SK-N-SH (cell line): ENCODE data around the gene RAD51B.

ENCODE experiments used
- CHD2 ChIP-seq: fragments of 150-350 bp; IDR thresholded peaks from 2 replicates; pipeline ENCODE4 v1.6.1; 2018; ENCODE audit warnings: low read length; ENCODE audit not compliant: partially characterized antibody
- EZH2phosphoT487 ChIP-seq: fragments of 200-600 bp; sonication (generic); IDR thresholded peaks from 2 replicates; pipeline ENCODE4 v1.6.1; 2017; ENCODE audit warnings: low read depth, mixed run types, mild to moderate bottlenecking, antibody characterized with exemption, moderate library complexity, borderline replicate concordance
- NFIC ChIP-seq: IDR thresholded peaks from 2 replicates; pipeline ENCODE4 v1.4.0; 2012; ENCODE audit warnings: borderline replicate concordance
- PBX3 ChIP-seq: IDR thresholded peaks from 2 replicates; pipeline ENCODE4; 2012
- RFX5 ChIP-seq: IDR thresholded peaks from 2 replicates; pipeline ENCODE4 v1.6.1; 2012; ENCODE audit warnings: mild to moderate bottlenecking, improper control_type of control experiment, low read length
- SIN3A ChIP-seq: IDR thresholded peaks from 2 replicates; pipeline ENCODE4 v1.6.1; 2012; ENCODE audit warnings: low read depth, mild to moderate bottlenecking, low read length, moderate library complexity, borderline replicate concordance
- USF1 ChIP-seq: IDR thresholded peaks from 2 replicates; pipeline ENCODE4 v1.4.0; 2012; ENCODE audit warnings: low read depth, borderline replicate concordance
- USF2 ChIP-seq: fragments of 150-350 bp; IDR thresholded peaks from 2 replicates; pipeline ENCODE4 v1.6.1; 2017; ENCODE audit warnings: antibody characterized with exemption, low read length, low read depth, borderline replicate concordance
- YY1 ChIP-seq: IDR thresholded peaks from 2 replicates; pipeline ENCODE4 v1.4.0; 2012; ENCODE audit warnings: low read depth, mild to moderate bottlenecking
- TF ChIP-seq, protein P1 (sequence below): fragments of 200-600 bp; sonication (generic); IDR thresholded peaks from 2 replicates; pipeline ENCODE4 v1.6.1; 2017; ENCODE audit warnings: antibody characterized with exemption, mild to moderate bottlenecking, moderate library complexity

DNA sequence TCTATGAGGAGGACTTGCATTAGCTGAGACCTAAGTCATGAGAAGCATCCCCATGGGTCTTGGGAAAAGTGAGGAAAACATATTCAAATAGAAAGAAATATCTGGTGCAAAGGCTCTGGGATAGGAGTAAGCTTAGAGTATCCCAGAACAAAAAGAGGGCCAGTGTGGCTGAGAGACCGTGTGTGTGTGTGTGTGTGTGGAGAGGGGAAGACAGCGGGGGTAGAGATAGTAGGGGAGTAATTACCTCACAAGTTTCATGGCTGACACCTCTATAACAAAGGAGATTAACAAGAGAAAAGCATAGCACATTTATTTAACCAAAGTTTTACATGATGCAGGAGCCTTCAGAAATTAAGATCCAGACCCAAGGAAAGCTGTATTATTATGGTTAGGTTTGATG lies 440.5 kb downstream of the RAD51B start:
- TF ChIP-seq, protein P1, sequence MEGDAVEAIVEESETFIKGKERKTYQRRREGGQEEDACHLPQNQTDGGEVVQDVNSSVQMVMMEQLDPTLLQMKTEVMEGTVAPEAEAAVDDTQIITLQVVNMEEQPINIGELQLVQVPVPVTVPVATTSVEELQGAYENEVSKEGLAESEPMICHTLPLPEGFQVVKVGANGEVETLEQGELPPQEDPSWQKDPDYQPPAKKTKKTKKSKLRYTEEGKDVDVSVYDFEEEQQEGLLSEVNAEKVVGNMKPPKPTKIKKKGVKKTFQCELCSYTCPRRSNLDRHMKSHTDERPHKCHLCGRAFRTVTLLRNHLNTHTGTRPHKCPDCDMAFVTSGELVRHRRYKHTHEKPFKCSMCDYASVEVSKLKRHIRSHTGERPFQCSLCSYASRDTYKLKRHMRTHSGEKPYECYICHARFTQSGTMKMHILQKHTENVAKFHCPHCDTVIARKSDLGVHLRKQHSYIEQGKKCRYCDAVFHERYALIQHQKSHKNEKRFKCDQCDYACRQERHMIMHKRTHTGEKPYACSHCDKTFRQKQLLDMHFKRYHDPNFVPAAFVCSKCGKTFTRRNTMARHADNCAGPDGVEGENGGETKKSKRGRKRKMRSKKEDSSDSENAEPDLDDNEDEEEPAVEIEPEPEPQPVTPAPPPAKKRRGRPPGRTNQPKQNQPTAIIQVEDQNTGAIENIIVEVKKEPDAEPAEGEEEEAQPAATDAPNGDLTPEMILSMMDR = no peak
- TF ChIP-seq PBX3 = no peak
- no peak for TF ChIP-seq USF1
- TF ChIP-seq SIN3A = no peak
- no peak for TF ChIP-seq CHD2
- no peak for TF ChIP-seq RFX5
- no peak for TF ChIP-seq USF2
- TF ChIP-seq NFIC = no peak
- TF ChIP-seq EZH2phosphoT487 = no peak
- TF ChIP-seq YY1 = no peak
